ENCODE results near the gene BSN.

Gene BSN

DNA sequence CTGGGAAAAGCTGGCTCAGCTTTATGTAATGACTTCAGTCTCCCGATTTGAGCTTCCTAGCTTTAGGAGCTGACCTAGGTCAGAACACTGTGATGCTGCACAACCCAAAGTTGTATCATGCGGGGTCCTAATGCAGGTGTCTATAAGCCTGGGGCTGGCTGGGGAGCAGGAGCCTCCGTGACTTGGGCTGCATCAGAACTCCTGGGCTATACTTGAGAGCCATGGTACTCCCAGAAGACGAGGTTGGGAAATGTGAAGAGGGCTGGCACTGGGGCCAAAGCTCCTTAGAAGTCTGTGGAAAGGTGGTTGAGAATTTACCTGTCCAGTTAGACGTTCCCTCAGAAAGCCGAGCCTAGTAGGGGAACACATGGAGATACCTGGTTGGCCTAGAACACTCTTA, 57.0 kb downstream of the BSN start:
- no peak overlapping the region for H3K4me3 ChIP-seq (ENCODE audit: severe bottlenecking)
- DNase-seq (ENCODE audit: low spot score) (no peak), ATAC-seq (ENCODE audit: low read depth) (no peak)
- TF ChIP-seq, protein P1, sequence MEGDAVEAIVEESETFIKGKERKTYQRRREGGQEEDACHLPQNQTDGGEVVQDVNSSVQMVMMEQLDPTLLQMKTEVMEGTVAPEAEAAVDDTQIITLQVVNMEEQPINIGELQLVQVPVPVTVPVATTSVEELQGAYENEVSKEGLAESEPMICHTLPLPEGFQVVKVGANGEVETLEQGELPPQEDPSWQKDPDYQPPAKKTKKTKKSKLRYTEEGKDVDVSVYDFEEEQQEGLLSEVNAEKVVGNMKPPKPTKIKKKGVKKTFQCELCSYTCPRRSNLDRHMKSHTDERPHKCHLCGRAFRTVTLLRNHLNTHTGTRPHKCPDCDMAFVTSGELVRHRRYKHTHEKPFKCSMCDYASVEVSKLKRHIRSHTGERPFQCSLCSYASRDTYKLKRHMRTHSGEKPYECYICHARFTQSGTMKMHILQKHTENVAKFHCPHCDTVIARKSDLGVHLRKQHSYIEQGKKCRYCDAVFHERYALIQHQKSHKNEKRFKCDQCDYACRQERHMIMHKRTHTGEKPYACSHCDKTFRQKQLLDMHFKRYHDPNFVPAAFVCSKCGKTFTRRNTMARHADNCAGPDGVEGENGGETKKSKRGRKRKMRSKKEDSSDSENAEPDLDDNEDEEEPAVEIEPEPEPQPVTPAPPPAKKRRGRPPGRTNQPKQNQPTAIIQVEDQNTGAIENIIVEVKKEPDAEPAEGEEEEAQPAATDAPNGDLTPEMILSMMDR (IDR thresholded peaks at IDR 0.05; ENCODE audit: poor library complexity, severe bottlenecking), result no peak
- H3K4me1 ChIP-seq (ENCODE audit: insufficient read depth, poor library complexity, severe bottlenecking), result no peaks in the 10 kb centered on the region
- H3K36me3 ChIP-seq (ENCODE audit: low read depth), result no peaks in the 10 kb centered on the region
- no peak overlapping the region for H3K27ac ChIP-seq (ENCODE audit: poor library complexity, severe bottlenecking)
- H3K27me3 ChIP-seq (ENCODE audit: insufficient read depth, poor library complexity, severe bottlenecking), result no peaks in the 10 kb centered on the region
- H3K9me3 ChIP-seq (ENCODE audit: severe bottlenecking), result no peaks in the 10 kb centered on the region

DNA sequence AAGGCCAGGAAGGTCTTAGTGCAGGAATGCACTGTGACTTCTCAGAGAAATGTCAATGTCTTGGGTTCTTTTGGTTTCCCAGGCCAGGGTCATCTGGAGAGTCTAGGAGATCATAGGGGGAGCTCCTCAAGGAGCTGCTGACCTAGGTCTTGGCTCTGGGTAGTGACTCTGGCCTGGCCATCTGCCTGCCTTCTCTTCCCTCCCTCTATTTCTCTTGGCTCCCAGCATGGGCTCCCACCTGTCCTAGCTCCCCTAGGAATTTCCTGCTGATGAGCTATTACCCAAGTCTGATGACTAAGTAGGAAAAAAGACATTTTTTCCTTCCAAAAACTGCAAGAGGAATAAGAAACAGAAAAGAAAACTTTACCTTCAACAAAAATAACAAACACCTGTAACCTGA, 57.4 kb downstream of the BSN start:
- H3K27ac ChIP-seq (ENCODE audit: poor library complexity, severe bottlenecking), result no peak overlapping the region
- no peaks in the 10 kb centered on the region for H3K4me1 ChIP-seq (ENCODE audit: insufficient read depth, poor library complexity, severe bottlenecking)
- H3K27me3 ChIP-seq (ENCODE audit: insufficient read depth, poor library complexity, severe bottlenecking), result no peaks in the 10 kb centered on the region
- no peaks in the 10 kb centered on the region for H3K9me3 ChIP-seq (ENCODE audit: severe bottlenecking)
- no peak overlapping the region for H3K4me3 ChIP-seq (ENCODE audit: severe bottlenecking)
- TF ChIP-seq, protein P1 (IDR thresholded peaks at IDR 0.05; ENCODE audit: poor library complexity, severe bottlenecking), result no peak
- DNase-seq (ENCODE audit: low spot score) (no peak), ATAC-seq (ENCODE audit: low read depth) (no peak)
- H3K36me3 ChIP-seq (ENCODE audit: low read depth), result no peaks in the 10 kb centered on the region

DNA sequence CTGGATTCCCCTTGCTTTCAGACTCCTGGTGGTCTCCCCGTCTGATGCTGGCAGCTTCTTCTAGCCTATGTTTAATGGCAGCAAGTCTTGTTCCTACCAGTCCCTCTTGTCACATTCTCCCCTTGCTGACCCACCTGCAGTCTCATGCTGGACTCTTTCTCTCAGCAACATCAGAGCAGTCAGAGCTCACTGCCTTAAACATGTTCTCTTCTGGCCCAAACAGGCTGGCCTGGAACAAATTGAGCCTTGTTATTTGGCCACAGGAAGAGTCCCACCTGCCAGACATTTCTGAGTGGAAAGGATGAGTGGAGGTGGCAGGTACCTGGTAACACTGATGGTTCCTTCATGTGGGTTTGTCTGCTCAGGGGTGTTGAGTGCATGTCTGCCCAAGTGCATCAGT, 60.7 kb downstream of the BSN start:
- Histone ChIP-seq H3K9me3 (ENCODE audit: severe bottlenecking) (no peaks in the 10 kb centered on the region), H3K36me3 (ENCODE audit: low read depth) (no peaks in the 10 kb centered on the region), H3K27ac (ENCODE audit: poor library complexity, severe bottlenecking) (no peak overlapping the region), H3K27me3 (ENCODE audit: insufficient read depth, poor library complexity, severe bottlenecking) (no peaks in the 10 kb centered on the region), H3K4me3 (ENCODE audit: severe bottlenecking) (no peak overlapping the region), H3K4me1 (ENCODE audit: insufficient read depth, poor library complexity, severe bottlenecking) (no peaks in the 10 kb centered on the region)
- ATAC-seq (ENCODE audit: low read depth), result no peak
- DNase-seq (ENCODE audit: low spot score), result no peak
- TF ChIP-seq, protein P1 (IDR thresholded peaks at IDR 0.05; ENCODE audit: poor library complexity, severe bottlenecking), result no peak

DNA sequence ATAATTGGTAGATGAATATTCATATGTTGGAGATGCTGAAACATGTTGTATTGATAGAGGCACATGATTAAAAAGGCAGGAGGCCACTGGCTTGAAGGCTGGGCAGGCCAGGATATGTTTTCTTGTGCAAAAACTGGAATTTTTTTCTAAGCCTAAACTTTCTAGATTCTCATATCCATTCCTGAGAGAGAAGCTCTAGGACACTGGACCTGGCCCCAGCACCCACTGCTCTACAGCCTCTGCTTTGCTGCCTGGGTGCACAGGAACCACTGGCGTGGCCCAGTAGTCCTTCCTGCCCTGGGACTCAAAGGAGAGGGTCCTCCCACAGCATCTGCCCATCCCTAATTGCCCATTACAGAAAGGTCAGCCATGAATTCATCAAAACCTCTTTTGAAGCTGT, 61.8 kb downstream of the BSN start:
- Histone ChIP-seq H3K27me3 (ENCODE audit: insufficient read depth, poor library complexity, severe bottlenecking) (no peaks in the 10 kb centered on the region), H3K4me1 (ENCODE audit: insufficient read depth, poor library complexity, severe bottlenecking) (no peaks in the 10 kb centered on the region), H3K27ac (ENCODE audit: poor library complexity, severe bottlenecking) (no peak overlapping the region), H3K9me3 (ENCODE audit: severe bottlenecking) (no peaks in the 10 kb centered on the region), H3K4me3 (ENCODE audit: severe bottlenecking) (no peak overlapping the region), H3K36me3 (ENCODE audit: low read depth) (no peaks in the 10 kb centered on the region)
- DNase-seq (ENCODE audit: low spot score) (no peak), ATAC-seq (ENCODE audit: low read depth) (no peak)
- TF ChIP-seq, protein P1 (IDR thresholded peaks at IDR 0.05; ENCODE audit: poor library complexity, severe bottlenecking), result no peak

DNA sequence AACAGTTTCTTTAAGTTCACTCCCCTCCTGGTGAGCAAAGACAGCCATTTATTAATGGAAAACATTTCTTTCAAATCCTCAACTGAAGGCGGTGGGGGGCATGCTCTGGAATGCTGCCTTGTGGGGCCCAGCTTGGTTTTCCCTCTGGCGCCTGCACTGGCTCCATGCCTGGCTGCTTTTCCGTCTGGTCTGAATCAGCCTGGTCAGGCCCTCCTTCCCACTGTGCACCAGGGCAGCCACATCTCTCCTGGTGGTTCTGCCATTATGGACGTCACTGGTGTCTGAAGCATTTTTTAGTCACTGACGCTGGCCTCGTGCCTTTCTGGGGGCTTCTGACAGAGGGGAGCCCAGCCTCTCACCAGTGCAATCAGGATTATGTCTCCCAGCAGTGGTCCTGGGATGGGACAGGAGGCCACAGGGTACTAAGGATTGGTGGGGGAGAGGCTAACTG, 62.2 kb downstream of the BSN start:
- Histone ChIP-seq H3K4me3 (ENCODE audit: severe bottlenecking) (no peak overlapping the region), H3K4me1 (ENCODE audit: insufficient read depth, poor library complexity, severe bottlenecking) (no peaks in the 10 kb centered on the region), H3K27me3 (ENCODE audit: insufficient read depth, poor library complexity, severe bottlenecking) (no peaks in the 10 kb centered on the region), H3K36me3 (ENCODE audit: low read depth) (no peaks in the 10 kb centered on the region), H3K27ac (ENCODE audit: poor library complexity, severe bottlenecking) (no peak overlapping the region), H3K9me3 (ENCODE audit: severe bottlenecking) (no peaks in the 10 kb centered on the region)
- TF ChIP-seq, protein P1 (IDR thresholded peaks at IDR 0.05; ENCODE audit: poor library complexity, severe bottlenecking), result no peak
- DNase-seq (ENCODE audit: low spot score) (no peak), ATAC-seq (ENCODE audit: low read depth) (no peak)
